GM19351 (cell line): ENCODE data around the gene NDUFS6.
"Not testable (repeated sequence)": the region's sequence is repeated elsewhere in the genome, so short reads cannot be mapped to it uniquely, and the experiment has no call there.

ENCODE experiments used
- ATAC-seq: cut with Tn5 transposase; IDR thresholded peaks from one replicate; pipeline ENCODE4 v1.9.1; 2021; ENCODE audit warnings: mild to moderate bottlenecking, moderate library complexity; ENCODE audit not compliant: unreplicated experiment

Gene NDUFS6

GRCh38 chr5:1781726-1782384 is 19.4 kb upstream of the NDUFS6 start:
- no peak for ATAC-seq

GRCh38 chr5:1782385-1783215 is 18.6 kb upstream of the NDUFS6 start:
- peak; percentile 7 for ATAC-seq

- ATAC-seq = peak; percentile 82
Measured at GRCh38 chr5:1783216-1783554, 18.0 kb upstream of the NDUFS6 start.

- no peak for ATAC-seq
Measured at GRCh38 chr5:1784197-1785050, 16.8 kb upstream of the NDUFS6 start.

- ATAC-seq = no peak
Measured at GRCh38 chr5:1785062-1785461, 16.1 kb upstream of the NDUFS6 start.

- no peak for ATAC-seq
Measured at GRCh38 chr5:1785984-1786383, 15.2 kb upstream of the NDUFS6 start.

- no peak for ATAC-seq
Measured at GRCh38 chr5:1786621-1787471, 14.4 kb upstream of the NDUFS6 start.

GRCh38 chr5:1787472-1788047 is 13.6 kb upstream of the NDUFS6 start:
- ATAC-seq = no peak

- ATAC-seq = no peak
Measured at GRCh38 chr5:1788200-1788599, 13.0 kb upstream of the NDUFS6 start.

GRCh38 chr5:1788828-1789227 is 12.4 kb upstream of the NDUFS6 start:
- ATAC-seq = no peak

- ATAC-seq = not testable (repeated sequence)
Measured at GRCh38 chr5:1789438-1789833, 11.8 kb upstream of the NDUFS6 start.

- no peak for ATAC-seq
Measured at GRCh38 chr5:1789834-1790471, 11.3 kb upstream of the NDUFS6 start.

GRCh38 chr5:1791176-1791575 is 10.0 kb upstream of the NDUFS6 start:
- no peak for ATAC-seq

- ATAC-seq = peak; percentile 93
Measured at GRCh38 chr5:1792842-1793266, 8.4 kb upstream of the NDUFS6 start.

GRCh38 chr5:1793301-1793740 is 7.9 kb upstream of the NDUFS6 start:
- ATAC-seq = no peak

GRCh38 chr5:1793966-1794900 is 7.0 kb upstream of the NDUFS6 start:
- ATAC-seq = no peak

GRCh38 chr5:1794901-1795290 is 6.3 kb upstream of the NDUFS6 start:
- no peak for ATAC-seq

- ATAC-seq = no peak
Measured at GRCh38 chr5:1795506-1795905, 5.7 kb upstream of the NDUFS6 start.

- ATAC-seq = no peak
Measured at GRCh38 chr5:1795931-1796330, 5.3 kb upstream of the NDUFS6 start.
